Transverse colon (tissue), 4 donors: Measurements from ENCODE around the gene ZNF367. TPM values are rescaled to one million over a fixed set of nuclear protein-coding genes. Genes with fewer than 3 reads are reported as not detected.

Experiments used
- DNase-seq: peaks from one replicate; pipeline ENCODE4 v3.0.0-alpha.2; 2019
- H3K27ac ChIP-seq, 4 donors: fragments of 200-600 bp; sonication (generic); 2 replicates each; pipeline ENCODE4 v1.5.1; 2016 to 2018; ENCODE audit warnings: inconsistent platforms in 4 of 4
- H3K27me3 ChIP-seq: fragments of 200-600 bp; sonication (generic); 2 replicates; pipeline ENCODE4 v1.5.1; 2017; ENCODE audit warnings: inconsistent platforms
- H3K36me3 ChIP-seq, 4 donors: fragments of 200-600 bp; sonication (generic); 2 replicates each; pipeline ENCODE4 v1.5.1; 2017 to 2019; ENCODE audit warnings: inconsistent platforms in 4 of 4
- H3K4me1 ChIP-seq, 4 donors: fragments of 200-600 bp; sonication (generic); 2 replicates each; pipeline ENCODE4 v1.5.1; 2017 to 2020; ENCODE audit warnings: inconsistent platforms in 4 of 4
- H3K4me3 ChIP-seq, 4 donors: fragments of 200-600 bp; sonication (generic); 1 replicate in 1 of 4; 2 replicates in 3 of 4; pipeline versions ENCODE4 v1.5.1 to v1.6.1; 2017 to 2019; ENCODE audit warnings: inconsistent platforms in 4 of 4
- H3K9me3 ChIP-seq, 2 donors: fragments of 200-600 bp; sonication (generic); 2 replicates each; pipeline ENCODE4 v1.5.1; 2017 to 2019; ENCODE audit warnings: inconsistent platforms in 2 of 2
- CTCF ChIP-seq, 5 experiments: fragments of 200-600 bp in 3 of 5; fragments of 450-650 bp in 2 of 5; sonication (generic) in 3 of 5; IDR thresholded peaks; 1 replicate in 2 of 5; 2 replicates in 3 of 5; pipeline ENCODE4 v1.5.1; 2016 to 2017; ENCODE audit warnings: antibody characterized with exemption in 5 of 5, inconsistent platforms in 3 of 5, mild to moderate bottlenecking in 2 of 5, moderate library complexity in 1 of 5
- EP300 ChIP-seq: sonication (generic); formaldehyde crosslinking; IDR thresholded peaks from one replicate; pipeline ENCODE4 v1.6.1; 2017; ENCODE audit warnings: antibody characterized with exemption, low read depth
- POLR2A ChIP-seq: fragments of 450-650 bp; IDR thresholded peaks from one replicate; pipeline ENCODE4 v1.6.1; 2016; ENCODE audit warnings: antibody characterized with exemption, mild to moderate bottlenecking, moderate library complexity
- POLR2AphosphoS5 ChIP-seq, 3 donors: sonication (generic); formaldehyde crosslinking; IDR thresholded peaks; one replicate each; pipeline ENCODE4 v1.6.1; 2016; ENCODE audit warnings: antibody characterized with exemption in 3 of 3
- WGBS, 2 donors: methylation state at CpG; one replicate each; pipeline ENCODE4 v1.1.5; 2018; ENCODE audit warnings: low coverage in 1 of 2; 5-methylcytosine and 5-hydroxymethylcytosine counted together
- in situ Hi-C, 4 donors: fragments of 200-750 bp; cut with MboI; loops; one replicate each; pipeline versions ENCODE4 v1.15.0 to v1.15.1; 2017; ENCODE audit warnings: low sequenced_read_pairs in 3 of 4, low pct_ligation_motif_present in 1 of 4, low pct_unique_long_range_greater_than_20kb in 1 of 4
- intact Hi-C: fragments of 100-400 bp; cut with DNase I; formaldehyde crosslinking; loops from one replicate; pipeline ENCODE4 v1.15.1; 2023; ENCODE audit warnings: low total_unique reads
- total RNA-seq, 4 donors: library from RNA; depleted of rRNA; stranded (reverse); fragments of >200 nt; gene quantifications; one replicate each; pipeline ENCODE4 v1.1.0, GENCODE V29; 2016

Gene ZNF367
- total RNA-seq, 4 donors from 2014 or later: 1.2 to 2.1 (median 1.4) TPM; not detected in 1

- TF ChIP-seq CTCF (IDR thresholded peaks at IDR 0.05): no peak
- TF ChIP-seq POLR2A: no peak
- no peak for TF ChIP-seq EP300
- no peak for TF ChIP-seq POLR2AphosphoS5 (IDR thresholded peaks at IDR 0.05)
- 95 to 96% methylated on average over 4 to 9 of the region's 9 CpGs for WGBS, 2 donors
- in situ Hi-C loops (loop anchor here in 2 of 4 donors (25.0 kb wide), 1 partner anchor 317 kb away; the partner anchor contains the start of gene PRXL2C (in 2 of the 2)), intact Hi-C loops (loop anchor here (10.0 kb wide), 1 partner anchor 99 kb away; no protein-coding TSS in a partner anchor)
- H3K4me3 ChIP-seq: no peak overlapping the region
- peaks cover 0 to 4% (median 0%) of the 10 kb centered on the region in 4 donors for H3K36me3 ChIP-seq
- H3K27ac ChIP-seq: peak overlapping the region in 3 of 4 donors; percentile 51 to 72 (median 69)
- no peak for DNase-seq
- H3K9me3 ChIP-seq: no peaks in the 10 kb centered on the region
- H3K27me3 ChIP-seq: no peaks in the 10 kb centered on the region
- H3K4me1 ChIP-seq: peaks cover 0 to 17% (median 13%) of the 10 kb centered on the region in 4 donors
Observed at GRCh38 chr9:96345551-96345950, 72.6 kb downstream of the ZNF367 start.

- intact Hi-C loops (loop anchor here (10.0 kb wide), 1 partner anchor 100 kb away; no protein-coding TSS in a partner anchor), in situ Hi-C loops (loop anchor here in 2 of 4 donors (25.0 kb wide), 1 partner anchor 318 kb away; the partner anchor contains the start of gene PRXL2C (in 2 of the 2))
- Histone ChIP-seq H3K9me3 (no peaks in the 10 kb centered on the region), H3K4me1 (peaks cover 0 to 22% (median 16%) of the 10 kb centered on the region in 4 donors), H3K4me3 (no peak overlapping the region), H3K27ac (peak overlapping the region; percentile 27 to 72 (median 62)), H3K36me3 (peaks cover 0 to under 1% (median 0%) of the 10 kb centered on the region in 4 donors), H3K27me3 (no peaks in the 10 kb centered on the region)
- peak; percentile 48 for DNase-seq
- no peak for TF ChIP-seq POLR2AphosphoS5 (IDR thresholded peaks at IDR 0.05)
- no peak for TF ChIP-seq EP300
- no peak for TF ChIP-seq POLR2A
- TF ChIP-seq CTCF (IDR thresholded peaks at IDR 0.05): no peak
- 50 to 54% methylated on average over 4 to 6 of the region's 6 CpGs for WGBS, 2 donors
Observed at GRCh38 chr9:96344458-96345180, 73.6 kb downstream of the ZNF367 start.

GRCh38 chr9:96343515-96344360, 74.4 kb downstream of the ZNF367 start:
- Histone ChIP-seq H3K36me3 (no peaks in the 10 kb centered on the region), H3K27ac (peak overlapping the region; percentile 23 to 56 (median 44)), H3K4me3 (no peak overlapping the region), H3K27me3 (no peaks in the 10 kb centered on the region), H3K4me1 (peaks cover 0 to 29% (median 17%) of the 10 kb centered on the region in 4 donors), H3K9me3 (no peaks in the 10 kb centered on the region)
- 59 to 73% methylated on average over 5 of the region's 5 CpGs for WGBS, 2 donors
- in situ Hi-C loops (loop anchor here in 2 of 4 donors (25.0 kb wide), 1 partner anchor 319 kb away; the partner anchor contains the start of gene PRXL2C (in 2 of the 2)), intact Hi-C loops (loop anchor here (10.0 kb wide), 1 partner anchor 101 kb away; no protein-coding TSS in a partner anchor)
- TF ChIP-seq CTCF (IDR thresholded peaks at IDR 0.05): no peak
- TF ChIP-seq EP300: no peak
- no peak for TF ChIP-seq POLR2AphosphoS5 (IDR thresholded peaks at IDR 0.05)
- TF ChIP-seq POLR2A: no peak
- no peak for DNase-seq
